Activated T-cell treated with anti-CD3 and anti-CD28 coated beads for 4 hours (primary cell): Measurements from ENCODE around the gene PISD.
"Not testable (repeated sequence)": the region's sequence is repeated elsewhere in the genome, so short reads cannot be mapped to it uniquely, and the experiment has no call there.

Experiments used
- DNase-seq: peaks from one replicate; pipeline ENCODE4 v3.0.0-alpha.2; 2020

PISD gene

DNA sequence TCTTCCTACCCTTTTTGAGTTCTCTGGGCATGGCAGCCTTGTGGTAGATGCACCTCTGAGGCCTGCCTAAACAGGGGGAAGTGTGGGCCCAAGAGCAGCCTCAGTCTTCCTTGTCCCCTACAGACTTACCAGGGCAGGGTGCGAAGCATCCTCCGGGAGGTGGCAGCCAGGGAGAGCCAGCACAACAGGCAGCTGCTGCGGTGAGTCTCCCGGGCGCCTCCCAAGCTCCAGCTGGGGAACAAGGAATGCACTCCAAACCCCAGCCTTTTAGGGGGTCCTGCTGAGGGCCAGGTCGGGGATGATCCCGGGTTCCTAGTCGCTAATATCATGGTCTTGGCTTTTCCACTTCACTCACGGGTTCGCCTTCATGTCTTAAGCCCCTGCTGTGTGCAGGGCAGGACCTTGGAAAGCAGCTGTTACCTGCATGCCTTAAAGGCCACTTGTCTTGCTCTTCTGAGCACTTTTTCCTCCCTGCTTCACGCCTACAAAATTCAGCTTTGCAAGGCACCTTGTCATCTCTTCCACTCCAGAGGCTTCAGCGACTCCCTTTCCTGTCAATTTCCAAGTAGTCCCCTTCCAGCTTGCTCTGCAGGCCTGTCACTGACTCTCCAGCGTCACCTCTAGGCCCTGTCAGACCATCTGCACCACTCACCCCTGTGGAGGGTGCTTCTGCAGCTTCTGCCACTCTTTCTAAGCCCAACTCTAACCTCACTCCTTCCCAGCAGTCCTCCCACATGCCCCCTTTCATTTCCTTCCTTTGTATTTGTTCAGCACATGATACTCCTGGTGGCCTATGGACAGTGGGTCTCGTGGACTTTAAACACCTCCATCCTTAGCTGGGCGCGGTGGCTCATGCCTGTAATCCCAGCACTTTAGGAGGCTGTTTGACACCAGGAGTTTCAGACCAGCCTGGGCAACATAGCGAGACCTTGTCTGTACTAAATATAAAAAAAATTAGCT lies 57.0 kb downstream of the PISD start:
- no peak for DNase-seq

DNA sequence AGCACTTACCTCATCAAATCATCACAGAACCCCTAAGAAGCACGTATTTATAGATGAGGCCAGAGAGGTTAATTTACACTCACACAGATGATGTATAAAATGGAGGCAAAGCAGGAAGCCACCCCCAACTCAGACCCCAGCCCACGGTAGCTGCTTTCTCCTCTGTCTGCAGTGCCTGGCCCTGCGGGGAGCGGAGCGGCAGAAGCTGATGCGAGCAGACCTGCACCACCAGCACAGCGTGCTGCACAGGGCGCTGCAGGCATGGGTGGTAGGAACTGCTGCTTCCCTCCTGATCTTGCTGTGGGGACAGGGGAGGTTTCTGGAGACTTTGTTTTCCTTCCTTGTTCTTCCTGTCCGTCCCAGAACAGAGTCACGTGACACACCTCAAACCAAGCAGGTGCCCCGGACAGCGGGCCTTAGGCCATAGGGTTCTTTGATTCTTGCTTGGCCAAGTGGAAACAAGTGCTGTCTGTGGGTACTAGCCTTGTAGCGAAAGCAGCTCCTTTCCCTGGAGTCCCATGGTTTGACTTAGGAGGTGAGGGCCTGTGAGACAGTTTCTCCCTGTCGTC lies 57.8 kb downstream of the PISD start:
- DNase-seq: no peak

GRCh38 chr22:31603574-31603973 lies 58.4 kb downstream of the PISD start:
- no peak for DNase-seq

DNA sequence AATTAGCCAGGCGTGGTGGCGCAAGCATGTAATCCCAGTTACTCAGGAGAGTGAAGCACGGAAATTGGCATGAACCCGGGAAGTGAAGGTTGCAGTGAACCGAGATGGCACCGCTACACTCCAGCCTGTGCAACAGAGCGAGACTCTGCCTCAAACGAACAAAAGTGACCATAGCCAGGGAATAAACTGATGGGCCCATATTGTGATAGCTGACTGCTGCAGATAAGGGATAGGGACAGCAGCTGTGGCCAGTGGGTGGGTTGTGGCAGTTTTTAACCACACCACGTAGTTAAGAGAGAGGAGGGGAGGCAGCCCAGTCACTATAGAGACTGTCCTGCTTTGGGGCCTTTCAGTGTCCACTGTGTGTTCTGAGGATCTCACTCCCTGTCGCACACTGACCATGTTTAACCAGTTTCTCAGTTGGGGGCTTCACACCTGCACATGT lies 58.9 kb downstream of the PISD start:
- no peak for DNase-seq

GRCh38 chr22:31602259-31602952 lies 59.6 kb downstream of the PISD start:
- no peak for DNase-seq

GRCh38 chr22:31595271-31595670 lies 66.7 kb downstream of the PISD start:
- DNase-seq: no peak

DNA sequence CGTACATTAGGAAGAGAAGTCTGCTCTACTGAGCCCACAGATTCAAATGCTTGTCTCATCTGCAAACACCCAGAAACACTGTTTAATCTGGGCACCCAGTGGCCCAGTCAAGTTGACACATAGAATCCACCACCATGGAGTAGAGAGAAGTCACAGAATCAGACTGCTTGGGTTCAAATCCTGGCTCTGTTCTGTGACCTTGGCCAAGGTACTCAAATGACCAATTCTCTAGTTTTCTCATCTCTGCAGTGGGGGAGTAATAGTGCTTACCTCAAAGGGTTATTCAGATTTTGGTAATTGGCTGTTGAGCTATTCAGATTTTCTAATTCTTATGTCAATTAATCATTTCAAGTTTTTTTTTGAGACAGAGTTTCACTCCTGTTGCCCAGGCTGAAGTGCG lies 71.9 kb downstream of the PISD start:
- DNase-seq: not testable (repeated sequence)

DNA sequence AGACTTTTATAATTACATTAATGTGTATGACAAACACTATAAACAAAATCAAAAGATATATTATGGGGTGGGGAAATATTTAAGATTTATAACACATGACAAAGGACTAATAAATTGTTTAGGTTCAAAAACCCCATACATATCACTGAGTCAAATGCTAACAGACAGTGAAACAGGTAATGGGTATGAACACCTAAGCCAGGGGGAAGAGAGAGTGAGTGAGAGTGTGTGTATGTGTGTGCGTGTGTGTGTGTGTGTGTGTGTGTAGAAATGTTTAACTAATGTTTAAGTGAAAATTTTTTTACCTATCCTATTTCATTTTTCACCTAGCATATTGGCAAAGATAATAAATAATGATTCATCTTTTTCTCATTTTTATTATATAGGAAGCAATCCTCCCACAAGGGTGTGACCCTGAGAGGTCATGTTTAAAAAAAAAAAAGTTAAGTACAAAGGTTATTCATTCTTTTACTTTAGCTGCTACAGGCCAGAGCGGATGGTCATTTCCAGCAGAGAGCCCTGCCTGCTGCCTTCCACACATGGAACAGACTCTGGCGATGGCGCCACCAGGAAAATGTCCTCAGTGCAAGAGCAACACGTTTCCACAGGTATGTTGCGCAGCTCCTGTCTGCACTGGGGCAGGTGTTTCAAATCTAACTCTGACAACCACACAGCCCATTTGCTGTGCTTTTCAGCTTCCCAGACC lies 72.9 kb downstream of the PISD start:
- no peak for DNase-seq

- no peak for DNase-seq
These were observed 75.7 kb downstream of the PISD start for GRCh38 chr22:31586137-31586920.

DNA sequence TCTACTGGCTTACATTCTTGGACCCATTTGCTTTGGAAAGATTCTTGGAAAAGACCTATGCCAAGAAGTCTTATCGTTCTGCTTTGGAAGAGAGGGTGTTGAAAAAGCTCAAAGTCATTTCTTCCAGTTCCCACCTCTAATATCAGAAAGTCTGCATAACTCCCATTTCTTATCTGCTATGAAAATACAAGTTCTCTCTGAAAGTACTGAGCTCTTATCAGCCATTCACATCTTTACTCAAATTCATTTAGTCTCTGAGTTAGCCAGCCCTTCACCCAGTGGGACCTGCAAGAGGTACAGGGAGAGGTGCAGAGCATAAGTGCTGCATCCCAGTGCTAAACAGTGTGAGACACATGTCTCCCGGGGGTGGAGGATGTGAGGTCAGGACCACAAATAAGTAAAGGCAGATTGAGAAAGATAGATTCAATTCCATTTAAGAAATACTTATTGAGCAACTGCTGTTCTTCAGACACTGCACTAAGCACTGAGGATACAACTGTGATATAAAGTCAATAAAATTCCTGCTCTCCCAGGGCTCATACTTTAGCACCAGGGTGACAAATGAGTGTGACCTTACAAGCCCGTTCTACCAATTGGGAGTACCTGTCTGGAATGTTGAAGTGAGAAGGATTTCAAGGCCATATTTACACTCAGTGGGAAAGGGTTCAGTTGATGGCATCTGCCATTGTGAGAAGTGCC lies 76.7 kb downstream of the PISD start:
- no peak for DNase-seq

DNA sequence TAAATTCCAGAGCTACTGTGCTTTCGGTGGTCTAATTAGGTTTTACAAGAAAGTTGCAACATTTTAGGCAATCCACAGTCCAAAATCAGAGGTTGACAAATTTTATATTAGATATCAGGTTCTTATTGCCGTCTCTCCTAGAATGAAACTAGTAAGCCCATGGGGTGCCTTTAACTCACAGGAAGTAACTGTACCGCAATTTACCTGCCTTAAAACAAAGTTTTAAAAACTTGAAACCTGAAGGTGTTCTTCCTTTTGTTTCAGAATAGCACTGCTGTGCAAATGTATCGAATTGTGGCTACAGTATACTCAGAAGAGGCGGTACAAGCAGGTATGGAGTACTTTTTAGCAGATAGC lies 77.2 kb downstream of the PISD start:
- DNase-seq: no peak

GRCh38 chr22:31583861-31584485 lies 78.0 kb downstream of the PISD start:
- DNase-seq: no peak

GRCh38 chr22:31579835-31580242 lies 82.2 kb downstream of the PISD start:
- no peak for DNase-seq

DNA sequence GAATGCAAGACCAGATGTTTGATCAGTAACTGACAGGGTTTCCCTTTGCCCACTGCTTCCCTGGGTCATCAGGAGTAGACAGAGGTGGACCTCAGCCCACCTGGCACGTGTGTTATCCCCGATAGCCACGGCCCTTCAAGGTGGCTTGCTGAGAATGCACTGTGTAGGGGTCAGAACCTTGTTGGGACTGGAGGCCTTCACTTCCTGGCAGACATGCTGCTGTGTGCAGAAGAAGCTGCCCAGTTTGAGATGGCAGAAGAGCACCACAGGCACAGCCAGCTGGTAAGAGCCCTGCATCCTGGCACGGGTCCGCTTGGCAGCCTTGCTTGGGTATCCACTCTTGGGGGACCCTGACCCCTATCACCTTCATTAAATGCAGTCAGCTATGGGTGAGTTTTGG lies 83.8 kb downstream of the PISD start:
- no peak for DNase-seq

GRCh38 chr22:31577711-31578110 lies 84.3 kb downstream of the PISD start:
- no peak for DNase-seq

GRCh38 chr22:31575190-31575589 lies 86.8 kb downstream of the PISD start:
- no peak for DNase-seq

GRCh38 chr22:31574055-31574670 lies 87.9 kb downstream of the PISD start:
- DNase-seq: no peak

DNA sequence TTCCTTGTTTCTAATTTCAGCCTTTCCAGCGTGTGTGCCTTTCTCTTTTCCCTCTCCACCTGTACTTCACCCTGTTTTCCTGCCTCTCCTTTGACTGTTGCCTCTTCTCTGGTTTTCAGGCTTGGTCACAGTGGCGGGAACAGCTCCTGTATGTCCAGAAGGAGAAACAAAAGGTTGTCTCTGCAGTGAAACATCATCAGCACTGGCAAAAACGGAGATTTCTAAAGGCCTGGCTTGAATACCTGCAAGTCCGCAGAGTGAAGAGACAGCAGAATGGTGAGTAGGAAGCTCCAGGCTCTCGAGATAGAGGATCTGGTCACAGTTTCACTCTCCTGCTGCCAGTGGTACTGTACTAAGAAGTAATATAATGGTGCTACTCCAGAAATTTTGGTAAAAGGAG lies 89.1 kb downstream of the PISD start:
- no peak for DNase-seq

GRCh38 chr22:31569126-31569525 lies 92.9 kb downstream of the PISD start:
- DNase-seq: no peak
